Keratinocyte (primary cell): ENCODE data around the gene DNMBP. TPM values are rescaled to one million over a fixed set of nuclear protein-coding genes. Genes with fewer than 3 reads are reported as not detected.

Experiments
- DNase-seq: peaks from one replicate; pipeline ENCODE4 v3.0.0-alpha.2; 2011; ENCODE audit warnings: low read depth, missing footprints, low spot score
- FAIRE-seq: peaks from 2 replicates; lab custom pipeline; 2011; peaks lifted over from hg19 to GRCh38; lab: Jason Lieb, UNC
- H2AFZ ChIP-seq: 2 replicates; pipeline ENCODE4 v1.6.0; 2012; ENCODE audit warnings: low read length, control low read depth, inconsistent platforms; ENCODE audit not compliant: control insufficient read depth
- H3K27ac ChIP-seq: 2 replicates; pipeline ENCODE4 v1.5.1; 2011; ENCODE audit warnings: low read length; ENCODE audit not compliant: control insufficient read depth, insufficient read depth
- H3K27me3 ChIP-seq: 3 replicates; pipeline ENCODE4 v1.6.0; 2011; ENCODE audit warnings: low read length; ENCODE audit not compliant: control insufficient read depth, insufficient read depth; ENCODE audit errors: extremely low read depth
- H3K36me3 ChIP-seq, 2 experiments: 2 replicates in 1 of 2; 3 replicates in 1 of 2; pipeline ENCODE4 v1.5.1; 2011; ENCODE audit warnings: low read length in 2 of 2, mild to moderate bottlenecking in 1 of 2; ENCODE audit not compliant: control insufficient read depth in 2 of 2, insufficient read depth in 2 of 2; ENCODE audit errors: extremely low read depth in 1 of 2
- H3K4me1 ChIP-seq: 3 replicates; pipeline ENCODE4 v1.5.1; 2011; ENCODE audit warnings: low read length; ENCODE audit not compliant: control insufficient read depth, insufficient read depth; ENCODE audit errors: extremely low read depth
- H3K4me2 ChIP-seq: 3 replicates; pipeline ENCODE4 v1.6.0; 2011; ENCODE audit warnings: low read depth, low read length; ENCODE audit not compliant: control insufficient read depth, insufficient read depth; ENCODE audit errors: extremely low read depth
- H3K4me3 ChIP-seq, 3 experiments: fragments of 200-600 bp in 1 of 3; sonication (generic) in 1 of 3; 2 replicates in 2 of 3; 3 replicates in 1 of 3; pipeline ENCODE4 v1.5.1; 2011 to 2016; ENCODE audit warnings: low read length in 3 of 3, mild to moderate bottlenecking in 3 of 3, control low read depth in 2 of 3, inconsistent platforms in 1 of 3, low read depth in 1 of 3, mixed read lengths in 1 of 3, mixed run types in 1 of 3, moderate library complexity in 1 of 3; ENCODE audit not compliant: control insufficient read depth in 2 of 3, insufficient read depth in 2 of 3; ENCODE audit errors: extremely low read depth in 1 of 3
- H3K79me2 ChIP-seq: 2 replicates; pipeline ENCODE4 v1.6.0; 2012; ENCODE audit warnings: low read length; ENCODE audit not compliant: control insufficient read depth, insufficient read depth
- H3K9ac ChIP-seq: 3 replicates; pipeline ENCODE4 v1.6.0; 2011; ENCODE audit warnings: low read length; ENCODE audit not compliant: control insufficient read depth, insufficient read depth; ENCODE audit errors: extremely low read depth
- H3K9me1 ChIP-seq: 3 replicates; pipeline ENCODE4 v1.6.0; 2011; ENCODE audit warnings: low read length; ENCODE audit not compliant: control insufficient read depth, insufficient read depth; ENCODE audit errors: extremely low read depth
- H3K9me3 ChIP-seq: 2 replicates; pipeline ENCODE4 v1.5.1; 2012; ENCODE audit warnings: low read depth, low read length; ENCODE audit not compliant: control insufficient read depth
- H4K20me1 ChIP-seq: 3 replicates; pipeline ENCODE4 v1.6.0; 2011; ENCODE audit warnings: low read length; ENCODE audit not compliant: control insufficient read depth, insufficient read depth; ENCODE audit errors: extremely low read depth
- CTCF ChIP-seq, 3 experiments: IDR thresholded peaks in 1 of 3; conservative IDR thresholded peaks in 1 of 3; optimal IDR thresholded peaks in 1 of 3; 2 replicates in 2 of 3; 3 replicates in 1 of 3; pipeline versions ENCODE3 to v1.5.1; 2011; ENCODE audit warnings: low read length in 3 of 3, mild to moderate bottlenecking in 3 of 3, moderate library complexity in 2 of 3, control low read depth in 1 of 3, inconsistent platforms in 1 of 3; ENCODE audit not compliant: insufficient read depth in 2 of 3; ENCODE audit errors: extremely low read depth in 1 of 3
- EZH2 ChIP-seq: IDR thresholded peaks from one replicate; pipeline ENCODE4 v1.6.1; 2012; ENCODE audit warnings: inconsistent platforms, mild to moderate bottlenecking, low read length, moderate library complexity
- dilution Hi-C: fragments of 300-500 bp; cut with MboI; formaldehyde crosslinking; loops from one replicate; pipeline ENCODE4 v1.7.0; 2020; ENCODE audit warnings: low sequenced_read_pairs; ENCODE audit not compliant: extremely low pct_ligation_motif_present
- polyA plus RNA-seq, 5 experiments: library from polyadenylated mRNA; depleted of rRNA in 3 of 5; stranded (reverse) in 3 of 5; stranded (forward) in 1 of 5; unstranded in 1 of 5; fragments of >200 nt; gene quantifications; 1 replicate in 1 of 5; 2 replicates in 3 of 5; 3 replicates in 1 of 5; pipeline versions ENCODE4 v1.2.1 to v1.2.3, GENCODE V29; 2011 to 2012; ENCODE audit warnings: missing spikeins in 2 of 5, low read depth in 1 of 5, low replicate concordance in 1 of 5

Gene DNMBP
- polyA plus RNA-seq, 1 donor (not counting 4 experiments of a cell fraction or from before 2014, with no cell fraction given), result 15.8 TPM

DNA sequence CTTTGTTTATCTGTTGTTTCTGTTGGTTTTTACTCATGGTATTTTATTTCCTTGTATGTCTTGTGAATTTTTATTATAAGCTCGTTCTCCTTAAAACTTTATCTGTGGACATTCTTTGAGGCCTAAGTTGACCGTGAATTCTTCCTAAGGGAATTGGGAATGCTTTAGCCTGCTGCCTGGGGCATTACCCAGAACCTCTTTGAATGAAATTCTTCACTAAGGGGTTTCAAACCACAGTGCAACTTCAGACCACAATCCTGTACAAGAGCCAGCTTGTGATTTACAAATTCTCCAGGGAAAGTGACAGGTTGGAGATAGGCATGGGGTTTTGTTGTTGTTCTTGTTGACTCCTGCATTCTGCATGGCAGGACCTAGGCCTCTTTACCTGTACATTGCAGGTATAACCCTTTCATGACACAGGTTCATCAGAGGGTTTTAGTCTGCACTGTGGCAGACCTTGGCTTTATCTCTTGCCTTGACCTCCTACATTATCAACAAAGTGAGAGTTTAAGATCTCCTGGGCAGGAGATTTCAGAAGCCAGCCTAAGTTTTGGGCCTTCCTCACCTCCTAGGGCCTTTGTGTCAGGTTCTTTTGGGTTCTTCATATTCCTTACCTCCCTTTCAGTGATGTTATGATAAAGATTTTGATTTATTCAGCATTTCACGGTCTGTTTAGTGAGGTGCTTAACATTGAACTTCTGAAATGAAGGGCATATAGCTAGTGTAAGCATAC lies 157.1 kb downstream of the DNMBP start:
- Histone ChIP-seq H4K20me1 (no peaks in the 10 kb centered on the region), H3K27me3 (no peaks in the 10 kb centered on the region), H3K4me1 (no peaks in the 10 kb centered on the region), H3K9me3 (no peaks in the 10 kb centered on the region), H3K79me2 (no peaks in the 10 kb centered on the region), H3K27ac (no peak overlapping the region), H3K4me2 (no peak overlapping the region), H3K9ac (no peak overlapping the region), H3K36me3 (peaks cover 0 to 3% of the 10 kb centered on the region in 2 experiments), H3K4me3 (no peak overlapping the region), H2AFZ (no peak overlapping the region), H3K9me1 (no peaks in the 10 kb centered on the region)
- TF ChIP-seq EZH2, result no peak
- no peak for TF ChIP-seq CTCF (optimal IDR thresholded peaks at IDR 0.05 in 1 of 3, IDR thresholded peaks at IDR 0.05 in 1 of 3, conservative IDR thresholded peaks at IDR 0.05 in 1 of 3; ENCODE audit: extremely low read depth in 1 of 3, insufficient read depth in 2 of 3, low read length in 3 of 3)
- dilution Hi-C loops, result no loop called here
- FAIRE-seq (no peak), DNase-seq (no peak)

DNA sequence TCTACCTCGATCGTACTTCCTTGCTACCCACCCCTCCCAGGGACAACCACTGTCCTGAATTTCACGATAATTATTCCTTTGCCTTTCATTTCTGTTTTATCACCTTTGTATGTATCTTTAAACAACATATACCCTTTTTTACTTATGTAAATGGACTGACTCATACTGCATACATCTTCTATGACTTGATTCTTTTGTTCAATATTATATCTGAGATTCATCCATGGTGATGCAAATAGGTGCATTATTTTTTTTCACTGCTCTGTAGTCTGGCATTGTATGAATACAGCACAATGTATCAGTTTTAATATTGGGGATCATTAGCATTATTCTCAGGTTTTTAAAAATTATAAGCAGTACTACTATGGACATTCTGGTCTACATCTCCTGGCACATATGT lies 157.9 kb downstream of the DNMBP start:
- dilution Hi-C loops, result no loop called here
- FAIRE-seq (no peak), DNase-seq (no peak)
- no peaks in the 10 kb centered on the region for H4K20me1 ChIP-seq
- H3K27me3 ChIP-seq, result no peaks in the 10 kb centered on the region
- no peak overlapping the region for H3K9ac ChIP-seq
- H3K9me3 ChIP-seq, result no peaks in the 10 kb centered on the region
- no peak for TF ChIP-seq EZH2
- TF ChIP-seq CTCF (optimal IDR thresholded peaks at IDR 0.05 in 1 of 3, IDR thresholded peaks at IDR 0.05 in 1 of 3, conservative IDR thresholded peaks at IDR 0.05 in 1 of 3; ENCODE audit: extremely low read depth in 1 of 3, insufficient read depth in 2 of 3, low read length in 3 of 3), result no peak
- H3K36me3 ChIP-seq, result peaks cover 0 to 4% of the 10 kb centered on the region in 2 experiments
- H3K79me2 ChIP-seq, result no peaks in the 10 kb centered on the region
- no peaks in the 10 kb centered on the region for H3K9me1 ChIP-seq
- H3K4me2 ChIP-seq, result no peak overlapping the region
- no peak overlapping the region for H3K4me3 ChIP-seq
- no peak overlapping the region for H2AFZ ChIP-seq
- H3K4me1 ChIP-seq, result no peaks in the 10 kb centered on the region
- no peak overlapping the region for H3K27ac ChIP-seq
